GM19438 (cell line): Measurements from ENCODE around the gene ZBTB5.
A peak's percentile ranks its signal among the peaks of the same experiment; 100 is the strongest.
"Not testable (repeated sequence)": the region's sequence is repeated elsewhere in the genome, so short reads cannot be mapped to it uniquely, and the experiment has no call there.

ENCODE experiments used
- ATAC-seq: cut with Tn5 transposase; IDR thresholded peaks from one replicate; pipeline ENCODE4 v1.9.1; 2021; ENCODE audit warnings: low read depth; ENCODE audit not compliant: unreplicated experiment

The ZBTB5 gene

GRCh38 chr9:37426431-37426830, 38.8 kb downstream of the ZBTB5 start:
- not testable (repeated sequence) for ATAC-seq

DNA sequence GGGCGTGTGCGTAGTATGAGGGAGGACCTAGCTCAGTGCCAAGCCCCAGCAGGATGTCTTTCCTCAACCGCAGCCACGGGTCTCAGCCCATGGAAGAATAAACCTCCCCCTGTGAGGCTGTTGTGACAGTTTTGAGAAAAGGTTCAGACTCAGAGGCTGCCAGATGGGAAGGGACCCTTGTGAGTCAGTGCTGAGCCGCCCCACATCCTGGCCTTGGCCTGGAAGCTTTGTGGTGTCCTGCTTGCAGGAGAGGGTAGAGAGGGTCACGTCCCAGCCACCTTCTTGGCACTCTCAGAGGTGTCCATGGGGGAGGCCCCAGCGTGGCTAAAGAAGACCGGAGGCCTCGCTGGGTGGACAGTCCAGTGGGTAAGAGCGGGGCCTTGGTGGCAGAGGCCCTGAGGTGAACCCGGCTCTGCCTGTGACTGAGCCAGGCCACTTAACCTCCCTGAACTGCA, 39.9 kb downstream of the ZBTB5 start:
- ATAC-seq: no peak

GRCh38 chr9:37424686-37425297, 40.5 kb downstream of the ZBTB5 start:
- no peak for ATAC-seq

- no peak for ATAC-seq
Measured at GRCh38 chr9:37424204-37424685, 41.0 kb downstream of the ZBTB5 start.

DNA sequence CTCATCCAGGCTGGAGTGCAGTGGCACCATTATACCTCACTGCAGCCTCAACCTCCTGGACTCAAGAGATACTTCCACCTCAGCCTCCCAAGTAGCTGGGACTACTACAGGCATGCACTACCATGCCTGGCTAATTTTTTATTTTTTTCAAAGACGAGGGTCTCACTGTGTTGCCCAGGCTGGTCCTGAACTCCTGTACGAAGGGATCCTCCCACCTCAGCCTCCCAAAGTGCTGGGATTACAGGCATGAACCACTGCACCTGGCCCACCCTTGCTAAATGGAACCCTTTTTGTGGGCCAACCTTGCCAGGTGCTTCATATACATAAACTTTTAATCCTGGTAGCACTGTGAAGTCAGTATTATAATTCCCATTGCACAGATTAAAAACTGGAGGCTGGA, 41.7 kb downstream of the ZBTB5 start:
- no peak for ATAC-seq

- peak; percentile 93 for ATAC-seq
Measured at GRCh38 chr9:37422289-37423104, 42.8 kb downstream of the ZBTB5 start, which contains the start of gene GRHPR. TSS of gene GRHPR (plus strand) at chr9:37422696. CDS start at chr9:37422751, 55 bp downstream.

DNA sequence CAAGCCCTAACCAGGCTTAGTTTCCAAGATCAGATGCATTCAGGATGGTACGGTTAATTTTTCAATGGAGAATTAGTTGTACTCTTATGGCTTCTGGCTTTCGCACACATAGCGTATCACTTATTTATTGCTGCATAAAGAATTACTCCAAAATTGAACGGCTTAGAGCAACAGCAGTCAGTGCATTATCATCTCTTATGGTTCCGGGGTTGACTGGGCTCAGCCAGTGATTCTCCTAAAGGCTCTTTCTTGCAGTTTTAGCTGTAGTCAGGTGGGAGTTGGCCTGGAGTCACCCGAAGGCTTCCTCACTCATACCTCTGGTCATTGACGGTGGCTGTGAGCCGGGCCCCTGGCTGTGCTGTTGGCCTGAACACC, 43.3 kb downstream of the ZBTB5 start:
- ATAC-seq: no peak

DNA sequence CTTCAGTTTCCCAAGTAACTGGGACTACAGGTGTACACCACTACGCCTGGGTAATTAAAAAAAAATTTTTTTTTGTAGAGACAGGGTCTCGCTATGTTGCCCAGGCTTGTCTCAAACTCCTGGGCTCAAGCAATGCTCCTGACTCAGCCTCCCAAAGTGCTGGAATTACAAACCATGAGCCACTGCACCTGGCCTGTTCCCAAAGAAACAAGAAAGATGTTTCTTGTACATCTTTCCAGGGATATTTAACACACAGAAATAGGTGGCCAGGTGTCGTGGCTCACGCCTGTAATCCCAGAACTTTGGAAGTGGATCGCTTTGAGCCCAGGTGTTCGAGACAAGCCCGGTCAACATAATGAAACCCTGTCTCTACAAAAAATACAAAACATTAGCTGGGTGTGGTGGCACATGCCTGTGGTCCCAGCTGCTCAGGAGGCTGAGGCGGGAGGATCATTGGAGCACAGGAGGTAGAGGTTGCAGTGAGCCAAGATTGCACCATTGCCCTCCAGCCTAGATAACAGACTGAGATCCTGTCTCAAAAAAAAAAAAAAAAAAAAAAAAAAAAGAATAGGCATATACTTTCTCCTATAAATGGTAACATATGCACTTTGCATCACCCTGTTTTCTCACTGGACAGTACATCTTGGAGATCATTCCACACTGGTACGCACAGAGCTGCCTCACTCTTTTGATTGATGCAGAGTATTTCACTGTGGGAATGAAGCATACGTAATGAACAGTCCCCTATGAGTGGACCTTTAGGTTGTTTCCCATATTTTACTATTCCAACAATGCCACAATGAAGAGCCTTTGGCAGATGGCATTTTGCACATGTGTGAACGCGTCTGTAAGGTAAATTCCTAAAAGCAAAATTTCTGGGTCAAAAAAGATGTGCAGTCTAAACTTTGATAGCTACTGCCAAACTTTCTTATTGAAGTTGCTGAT, 44.7 kb downstream of the ZBTB5 start:
- ATAC-seq: no peak

DNA sequence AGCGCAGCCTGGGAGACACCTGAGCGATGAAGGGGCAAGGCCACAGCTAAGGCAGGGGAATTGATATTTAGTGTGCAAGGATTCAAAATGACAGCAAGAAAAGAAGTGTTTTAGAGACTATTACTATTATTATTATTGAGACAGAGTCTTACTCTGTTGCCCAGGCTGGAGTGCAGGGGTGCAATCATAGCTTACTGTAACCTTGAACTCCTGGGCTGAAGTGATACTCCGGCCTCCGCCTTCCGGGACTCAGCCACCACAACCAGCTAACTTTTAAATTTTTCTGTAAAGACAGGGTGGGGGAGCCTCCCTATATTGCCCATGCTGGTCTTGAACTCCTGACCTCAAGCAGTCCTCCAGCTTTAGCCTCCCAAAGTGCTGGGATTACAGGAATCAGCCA, 46.0 kb downstream of the ZBTB5 start:
- ATAC-seq: no peak

DNA sequence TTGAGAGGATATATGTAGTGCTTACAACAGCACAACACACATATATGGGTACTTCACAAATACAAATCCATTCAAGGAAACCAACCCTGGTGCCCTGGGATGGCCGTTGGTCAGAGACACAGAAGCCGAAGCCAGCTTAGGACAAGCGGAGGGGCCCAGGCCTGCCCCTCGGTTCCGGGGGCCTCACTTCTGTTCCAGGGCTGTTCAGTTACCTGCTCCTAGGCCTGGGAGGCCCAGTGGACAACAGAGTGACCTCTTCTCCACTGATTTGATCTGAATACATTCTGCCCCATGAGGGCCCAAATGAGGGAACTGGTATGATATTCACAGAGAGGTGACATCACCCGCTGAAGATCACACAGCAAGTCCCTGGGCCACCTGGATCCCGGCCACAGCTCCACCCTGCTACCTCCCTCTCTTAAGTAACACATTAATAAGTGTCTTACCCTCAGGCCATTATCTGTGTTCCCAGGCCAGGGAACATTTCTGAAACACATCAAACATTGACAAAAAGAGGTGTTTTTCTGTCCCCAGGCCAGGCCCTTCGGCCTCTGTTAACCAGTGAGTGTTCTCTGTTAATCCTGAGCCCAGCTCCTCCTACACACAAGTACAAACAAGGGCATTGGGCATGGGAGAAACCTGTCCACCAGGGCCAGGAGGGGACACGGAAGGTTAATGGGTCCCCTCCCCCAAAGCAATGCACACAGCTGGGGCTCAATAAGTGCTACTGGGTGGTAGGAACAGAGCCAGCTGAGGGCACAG, 47.2 kb downstream of the ZBTB5 start:
- ATAC-seq: no peak

DNA sequence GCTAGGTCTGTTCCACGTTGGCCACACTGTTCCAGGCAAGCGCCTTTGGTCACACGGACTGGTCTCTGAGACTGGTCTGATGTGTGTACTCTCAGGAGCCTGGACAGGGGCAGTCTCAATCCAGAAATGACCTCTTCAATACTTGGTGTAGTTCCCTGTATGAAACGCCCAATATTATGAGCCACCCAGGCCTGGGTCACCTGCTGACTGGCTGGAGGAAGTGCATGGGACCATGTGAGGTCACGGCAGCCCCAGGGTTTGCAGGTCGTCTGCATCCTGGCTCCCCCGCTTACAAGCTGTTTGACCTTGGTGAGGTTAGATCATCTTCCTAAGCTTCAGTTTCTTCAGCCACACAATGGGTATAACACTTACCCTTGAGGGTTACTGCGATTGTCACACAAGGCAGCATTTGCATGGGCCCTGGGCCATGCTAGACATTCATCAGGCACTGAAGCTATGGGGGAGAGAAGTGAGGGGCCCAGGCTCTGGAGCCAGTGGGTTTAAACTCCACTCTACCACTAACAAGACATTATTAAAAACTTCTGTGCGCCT, 47.9 kb downstream of the ZBTB5 start:
- ATAC-seq: no peak

- ATAC-seq: no peak
Measured at GRCh38 chr9:37415011-37415719, 50.1 kb downstream of the ZBTB5 start.

DNA sequence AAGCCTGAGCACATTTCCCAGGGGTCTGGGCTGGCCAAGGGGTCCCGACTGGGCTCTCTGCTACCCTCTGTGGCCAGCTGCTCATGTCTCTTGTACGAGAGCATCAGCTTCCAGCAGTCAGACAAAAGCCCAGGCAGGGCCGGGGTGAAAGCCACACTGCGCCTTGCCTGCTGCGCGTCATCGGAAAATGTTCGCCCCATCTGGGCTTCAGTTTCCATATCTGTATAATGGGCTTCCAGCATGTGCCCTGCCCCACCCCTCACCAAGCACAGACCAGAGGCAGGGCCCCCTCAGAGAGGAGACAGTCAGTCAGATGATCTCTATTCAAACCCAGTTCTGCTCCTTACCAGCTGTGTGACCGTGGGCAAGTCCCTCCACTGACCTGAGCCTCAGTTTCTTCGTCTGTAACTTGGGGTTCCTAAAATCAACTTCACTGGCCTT, 50.7 kb downstream of the ZBTB5 start:
- ATAC-seq: no peak

DNA sequence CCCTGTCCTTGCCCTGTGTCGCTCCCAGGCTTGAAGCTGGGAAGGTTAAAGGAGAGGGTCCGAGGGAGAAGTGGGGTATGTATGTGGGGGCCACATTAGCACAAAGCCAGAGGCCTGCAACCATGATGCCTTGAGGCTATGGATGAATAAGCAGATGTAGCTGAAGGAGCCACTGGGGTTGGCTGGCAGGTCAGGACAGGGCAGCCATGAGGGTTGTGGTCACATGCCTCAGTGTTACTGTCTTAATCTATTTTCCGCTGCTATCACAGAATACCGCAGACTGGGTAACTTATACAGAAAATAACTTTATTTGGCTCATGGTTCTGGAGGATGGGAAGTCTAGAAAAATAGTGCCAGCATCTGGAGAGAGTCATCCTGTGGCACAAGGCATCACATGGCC, 51.9 kb downstream of the ZBTB5 start:
- ATAC-seq: no peak

DNA sequence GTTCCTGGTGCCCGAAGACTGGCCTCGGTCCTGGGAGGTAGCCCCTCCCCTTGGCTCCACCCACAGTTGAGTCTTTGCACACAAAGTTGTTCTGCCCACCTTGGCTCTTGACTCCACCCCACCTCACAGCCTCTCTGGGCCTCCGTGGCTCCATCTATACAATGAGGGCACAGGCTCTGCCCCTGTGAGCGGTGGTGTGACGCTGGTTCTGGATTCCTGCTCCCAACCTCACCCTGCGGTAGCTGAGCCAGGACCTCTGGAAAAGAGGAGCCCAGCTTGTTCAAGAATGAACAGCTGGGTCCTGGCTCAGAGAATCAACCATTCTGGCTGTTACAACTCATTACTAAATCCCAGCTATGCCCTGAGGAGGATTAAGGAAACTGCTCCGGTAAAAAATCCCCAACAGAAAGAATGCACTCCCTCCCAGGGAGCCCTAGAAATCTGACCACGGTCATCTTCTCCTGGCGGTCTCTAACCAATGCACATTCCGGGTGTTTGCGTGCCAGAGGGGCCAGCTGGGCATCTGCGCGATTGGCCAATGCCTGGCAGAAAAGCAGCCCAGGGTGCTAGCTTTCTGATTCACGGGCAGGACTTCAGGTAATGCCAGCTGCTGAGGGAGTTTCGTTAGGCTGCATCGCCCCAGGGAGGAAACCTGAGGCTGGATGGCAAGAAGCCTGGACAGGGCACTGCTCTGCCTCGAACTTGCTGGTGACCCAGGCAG, 52.7 kb downstream of the ZBTB5 start:
- ATAC-seq: no peak

DNA sequence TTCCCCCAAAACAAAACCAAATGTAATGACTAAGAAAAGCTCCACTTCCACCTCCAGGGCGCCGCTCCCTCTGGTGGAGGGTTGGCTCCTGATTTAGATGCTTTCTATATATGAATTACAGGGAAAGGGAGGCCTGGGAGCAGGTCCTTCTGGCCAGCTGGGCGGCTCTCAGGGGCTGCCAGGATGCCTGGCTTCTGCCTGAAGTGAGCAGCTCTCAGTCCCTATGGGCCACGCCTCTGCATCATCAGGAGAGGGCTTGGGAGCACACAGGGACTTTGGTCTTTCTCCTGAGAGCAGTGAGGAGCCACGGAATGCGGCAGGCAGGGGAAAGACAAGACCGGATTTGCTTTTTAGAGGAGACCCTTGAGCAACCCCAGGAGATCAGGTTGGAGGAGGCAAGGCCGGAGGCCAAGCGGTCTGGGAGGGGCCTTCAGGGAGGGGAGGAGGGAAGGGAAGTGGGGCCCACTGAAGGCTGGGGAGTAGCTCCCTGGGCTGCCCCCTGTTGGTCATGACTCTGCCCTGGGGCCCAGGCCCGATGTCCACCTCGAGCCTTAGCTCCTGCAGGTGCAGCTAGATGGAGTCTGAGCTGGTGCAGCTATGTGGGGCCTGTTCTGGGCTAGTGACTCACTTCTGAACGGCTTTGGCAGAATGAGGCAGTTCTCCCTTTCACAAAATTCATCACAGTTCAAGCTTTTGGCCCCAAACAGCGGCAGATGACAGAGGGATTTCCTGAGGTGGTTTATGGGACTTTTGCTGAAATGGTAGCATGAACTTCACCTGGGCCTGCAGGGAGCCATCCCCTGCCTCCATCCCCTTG, 54.1 kb downstream of the ZBTB5 start:
- peak; percentile 19 for ATAC-seq

- ATAC-seq: no peak
Measured at GRCh38 chr9:37410354-37410861, 54.8 kb downstream of the ZBTB5 start.
